Body of pancreas (tissue), 4 donors: ENCODE data around the gene KCNE3. TPM values are rescaled to one million over a fixed set of nuclear protein-coding genes. Genes with fewer than 3 reads are reported as not detected.

ENCODE experiments used
- ATAC-seq: fragments of 150-250 bp; one replicate; pipeline ENCODE4 v1.9.1; 2016
- DNase-seq, 4 donors: peaks; one replicate each; pipeline ENCODE4 v3.0.0-alpha.2; 2019
- H3K27ac ChIP-seq, 4 donors: fragments of 200-600 bp; sonication (generic); 1 replicate in 3 of 4; 2 replicates in 1 of 4; pipeline versions ENCODE4 v1.5.1 to v1.6.1; 2016 to 2019; ENCODE audit warnings: mild to moderate bottlenecking in 1 of 4, mixed read lengths in 1 of 4, moderate library complexity in 1 of 4
- H3K27me3 ChIP-seq, 2 donors: fragments of 200-600 bp; sonication (generic); one replicate each; pipeline ENCODE4 v1.6.0; 2016; ENCODE audit warnings: mild to moderate bottlenecking in 1 of 2
- H3K36me3 ChIP-seq, 2 donors: fragments of 200-600 bp; sonication (generic); replicated peaks in 1 of 2; 2 replicates each; pipeline ENCODE4 v1.5.1; 2016; ENCODE audit warnings: low read depth in 2 of 2; ENCODE audit not compliant: insufficient read depth in 1 of 2
- H3K4me1 ChIP-seq: fragments of 200-600 bp; sonication (generic); one replicate; pipeline ENCODE4 v1.6.0; 2016
- H3K4me3 ChIP-seq, 2 donors: fragments of 200-600 bp; sonication (generic); 1 replicate in 1 of 2; 2 replicates in 1 of 2; pipeline ENCODE4 v1.5.1; 2016 to 2019
- H3K9me3 ChIP-seq, 3 donors: fragments of 200-600 bp; sonication (generic); 1 replicate in 2 of 3; 2 replicates in 1 of 3; pipeline ENCODE4 v1.5.1; 2016
- CTCF ChIP-seq, 7 experiments: fragments of 450-650 bp in 4 of 7; fragments of 200-600 bp in 3 of 7; sonication (generic) in 3 of 7; IDR thresholded peaks; one replicate each; pipeline ENCODE4 v1.5.1; 2016 to 2019; ENCODE audit warnings: antibody characterized with exemption in 7 of 7
- POLR2A ChIP-seq, 3 donors: fragments of 450-650 bp; IDR thresholded peaks; one replicate each; pipeline ENCODE4 v1.6.1; 2016; ENCODE audit warnings: antibody characterized with exemption in 3 of 3, mild to moderate bottlenecking in 2 of 3
- WGBS, 2 donors: methylation state at CpG; one replicate each; pipeline ENCODE4 v1.1.5; 2017; 5-methylcytosine and 5-hydroxymethylcytosine counted together
- intact Hi-C: fragments of 100-400 bp; cut with DNase I; formaldehyde crosslinking; loops from one replicate; pipeline ENCODE4 v1.15.1; 2023
- total RNA-seq, 2 donors: library from RNA; depleted of rRNA; stranded (reverse); fragments of >200 nt; gene quantifications; one replicate each; pipeline ENCODE4 v1.1.0, GENCODE V29; 2016

KCNE3 gene
- total RNA-seq, 2 donors from 2014 or later = 7.6 to 10.9 TPM

- ATAC-seq (peak; percentile 87), DNase-seq (peak; percentile 78 to 89 (median 87))
- H3K27ac ChIP-seq = peak overlapping the region; percentile 40 to 61 (median 55)
- no peaks in the 10 kb centered on the region for H3K9me3 ChIP-seq
- no peaks in the 10 kb centered on the region for H3K36me3 ChIP-seq
- no peaks in the 10 kb centered on the region for H3K27me3 ChIP-seq
- WGBS, 2 donors = 26 to 32% methylated on average over 8 of the region's 8 CpGs
- peaks cover 28% of the 10 kb centered on the region for H3K4me1 ChIP-seq
- peak in 6 of 7 experiments; percentile 22 to 77 (median 75) for TF ChIP-seq CTCF (IDR thresholded peaks at IDR 0.05)
- no peak for TF ChIP-seq POLR2A (IDR thresholded peaks at IDR 0.05)
- H3K4me3 ChIP-seq = no peak overlapping the region
- intact Hi-C loops = no loop called here
Measured at GRCh38 chr11:74443071-74443864, 24.1 kb downstream of the KCNE3 start.

GRCh38 chr11:74442636-74443035, 24.7 kb downstream of the KCNE3 start:
- DNase-seq = peak in 1 of 4 donors; percentile 24
- no peak for TF ChIP-seq POLR2A (IDR thresholded peaks at IDR 0.05)
- no peaks in the 10 kb centered on the region for H3K27me3 ChIP-seq
- ATAC-seq = peak; percentile 66
- 27% methylated on average over 3 of the region's 3 CpGs for WGBS, 2 donors
- peak overlapping the region; percentile 40 to 61 (median 55) for H3K27ac ChIP-seq
- H3K4me1 ChIP-seq = peaks cover 28% of the 10 kb centered on the region
- no peaks in the 10 kb centered on the region for H3K9me3 ChIP-seq
- no peak overlapping the region for H3K4me3 ChIP-seq
- H3K36me3 ChIP-seq = no peaks in the 10 kb centered on the region
- intact Hi-C loops = no loop called here

GRCh38 chr11:74438681-74439080, 28.7 kb downstream of the KCNE3 start:
- Histone ChIP-seq H3K4me3 (no peak overlapping the region), H3K27ac (no peak overlapping the region), H3K4me1 (peaks cover 16% of the 10 kb centered on the region), H3K9me3 (no peaks in the 10 kb centered on the region), H3K36me3 (no peaks in the 10 kb centered on the region), H3K27me3 (no peaks in the 10 kb centered on the region)
- ATAC-seq (no peak), DNase-seq (peak in 1 of 4 donors; percentile 50)
- no peak for TF ChIP-seq CTCF (IDR thresholded peaks at IDR 0.05)
- no peak for TF ChIP-seq POLR2A (IDR thresholded peaks at IDR 0.05)
- intact Hi-C loops = no loop called here
- WGBS, 2 donors = 73 to 82% methylated on average over 1 of the region's 1 CpG

GRCh38 chr11:74437441-74438042, 29.8 kb downstream of the KCNE3 start:
- intact Hi-C loops = no loop called here
- ATAC-seq (no peak), DNase-seq (no peak)
- Histone ChIP-seq H3K4me3 (no peak overlapping the region), H3K36me3 (no peaks in the 10 kb centered on the region), H3K27ac (no peak overlapping the region), H3K4me1 (peaks cover 5% of the 10 kb centered on the region), H3K9me3 (no peaks in the 10 kb centered on the region), H3K27me3 (no peaks in the 10 kb centered on the region)
- no peak for TF ChIP-seq CTCF (IDR thresholded peaks at IDR 0.05)
- no peak for TF ChIP-seq POLR2A (IDR thresholded peaks at IDR 0.05)
- 94 to 100% methylated on average over 1 of the region's 1 CpG for WGBS, 2 donors

- Histone ChIP-seq H3K27ac (no peak overlapping the region), H3K4me3 (no peak overlapping the region), H3K4me1 (no peaks in the 10 kb centered on the region), H3K36me3 (no peaks in the 10 kb centered on the region), H3K27me3 (no peaks in the 10 kb centered on the region), H3K9me3 (no peaks in the 10 kb centered on the region)
- DNase-seq (no peak), ATAC-seq (no peak)
- TF ChIP-seq CTCF (IDR thresholded peaks at IDR 0.05) = no peak
- TF ChIP-seq POLR2A (IDR thresholded peaks at IDR 0.05) = no peak
- WGBS, 2 donors = 59 to 71% methylated on average over 7 of the region's 7 CpGs
- intact Hi-C loops = no loop called here
Measured at GRCh38 chr11:74434528-74434927, 32.8 kb downstream of the KCNE3 start.
